K562 (cell line): Measurements from ENCODE around the gene ABHD5. TPM values are rescaled to one million over a fixed set of nuclear protein-coding genes. Genes with fewer than 3 reads are reported as not detected.

Experiments
- ADNP ChIP-seq: fragments of 200-800 bp; sonication (Bioruptor generic); IDR thresholded peaks from 2 replicates; pipeline ENCODE4 v1.6.1; 2016; ENCODE audit warnings: missing genetic modification characterization, missing compliant biosample characterization
- BCL6 ChIP-seq: fragments of 250-450 bp; sonication (Bioruptor Pico); IDR thresholded peaks from 2 replicates; pipeline ENCODE4 v1.4.0; 2020
- C11orf30 ChIP-seq: fragments of 450-650 bp; IDR thresholded peaks from 2 replicates; pipeline ENCODE4 v1.6.1; 2016; ENCODE audit warnings: low read depth, mild to moderate bottlenecking
- CAMTA2 ChIP-seq: fragments of 250-450 bp; sonication (Bioruptor Pico); conservative IDR thresholded peaks from 2 replicates; pipeline ENCODE4 v1.5.1; 2022
- CSDE1 ChIP-seq, 2 experiments: fragments of 450-650 bp; IDR thresholded peaks; 2 replicates each; pipeline ENCODE4 v1.6.1; 2016; ENCODE audit warnings: mild to moderate bottlenecking in 1 of 2
- ELK1 ChIP-seq: sonication (generic); formaldehyde crosslinking; IDR thresholded peaks from 2 replicates; pipeline ENCODE4 v1.8.1; 2022; ENCODE audit warnings: missing genetic modification reagents
- ETV6 ChIP-seq, 3 experiments: fragments of 150-350 bp in 1 of 3; sonication (generic) in 1 of 3; formaldehyde crosslinking in 1 of 3; IDR thresholded peaks; 2 replicates each; pipeline versions ENCODE4 v1.6.1 to v1.8.0; 2014 to 2022; ENCODE audit warnings: borderline replicate concordance in 2 of 3, low read depth in 2 of 3, antibody characterized with exemption in 1 of 3, low read length in 1 of 3, mild to moderate bottlenecking in 1 of 3, missing genetic modification reagents in 1 of 3
- FIP1L1 ChIP-seq: fragments of 200-400 bp; formaldehyde crosslinking; IDR thresholded peaks from 2 replicates; pipeline ENCODE4 v1.6.1; 2018; ENCODE audit warnings: mild to moderate bottlenecking, low read depth, low read length; ENCODE audit not compliant: poor library complexity, severe bottlenecking
- FUS ChIP-seq: fragments of 200-400 bp; formaldehyde crosslinking; optimal IDR thresholded peaks from 2 replicates; pipeline ENCODE3; 2017; ENCODE audit warnings: low read depth, low read length
- GATAD2B ChIP-seq: fragments of 450-650 bp; IDR thresholded peaks from 2 replicates; pipeline ENCODE4 v1.6.1; 2017; ENCODE audit warnings: mild to moderate bottlenecking, borderline replicate concordance
- KAT2B ChIP-seq: IDR thresholded peaks from one replicate; pipeline ENCODE4 v1.6.1; 2012; ENCODE audit warnings: low read depth, mild to moderate bottlenecking, control low read depth, inconsistent platforms, low read length, moderate library complexity
- MCM7 ChIP-seq, 2 experiments: fragments of 450-650 bp; IDR thresholded peaks; 2 replicates each; pipeline ENCODE4 v1.6.1; 2016 to 2018
- MEF2A ChIP-seq: IDR thresholded peaks from 2 replicates; pipeline ENCODE4 v1.6.1; 2011; ENCODE audit warnings: low read depth, mild to moderate bottlenecking, low read length, moderate library complexity; ENCODE audit not compliant: control insufficient read depth
- MTA3 ChIP-seq: fragments of 450-650 bp; formaldehyde crosslinking; IDR thresholded peaks from 2 replicates; pipeline ENCODE4 v1.6.1; 2017; ENCODE audit warnings: mild to moderate bottlenecking, borderline replicate concordance
- MTF1 ChIP-seq: fragments of 250-450 bp; sonication (Bioruptor Pico); IDR thresholded peaks from 2 replicates; pipeline ENCODE4 v1.9.0; 2021; ENCODE audit warnings: moderate library complexity, mild to moderate bottlenecking, inconsistent platforms, borderline replicate concordance
- NFE2L1 ChIP-seq: fragments of 450-650 bp; IDR thresholded peaks from 2 replicates; pipeline ENCODE4 v1.6.1; 2016; ENCODE audit warnings: missing genetic modification characterization, low read depth, mild to moderate bottlenecking, missing compliant biosample characterization, moderate library complexity, borderline replicate concordance
- NRF1 ChIP-seq, 2 experiments: fragments of 450-650 bp; IDR thresholded peaks in 1 of 2; conservative IDR thresholded peaks in 1 of 2; 2 replicates each; pipeline ENCODE4 v1.6.1; 2014; ENCODE audit warnings: mild to moderate bottlenecking in 2 of 2
- POLR2G ChIP-seq: fragments of 200-400 bp; formaldehyde crosslinking; IDR thresholded peaks from 2 replicates; pipeline ENCODE4 v1.6.1; 2017; ENCODE audit warnings: low read depth, mild to moderate bottlenecking, antibody characterized with exemption, low read length, moderate library complexity
- PREB ChIP-seq: sonication (generic); formaldehyde crosslinking; IDR thresholded peaks from 2 replicates; pipeline ENCODE4 v1.8.1; 2023; ENCODE audit warnings: mild to moderate bottlenecking, missing genetic modification reagents
- SP1 ChIP-seq: sonication (generic); formaldehyde crosslinking; IDR thresholded peaks from 2 replicates; pipeline ENCODE4 v1.8.1; 2022; ENCODE audit warnings: mild to moderate bottlenecking, missing genetic modification reagents
- ZBTB33 ChIP-seq: sonication (generic); formaldehyde crosslinking; IDR thresholded peaks from 2 replicates; pipeline ENCODE4 v1.8.1; 2023; ENCODE audit warnings: mild to moderate bottlenecking, missing genetic modification reagents
- ZKSCAN1 ChIP-seq: fragments of 150-350 bp; IDR thresholded peaks from 2 replicates; pipeline ENCODE4 v1.6.1; 2016; ENCODE audit warnings: low read depth, low read length
- ZNF140 ChIP-seq: fragments of 250-450 bp; sonication (Bioruptor Pico); IDR thresholded peaks from 2 replicates; pipeline ENCODE4 v1.8.0; 2021; ENCODE audit warnings: moderate library complexity, mild to moderate bottlenecking, inconsistent platforms
- ZNF444 ChIP-seq: fragments of 250-450 bp; sonication (Bioruptor Pico); IDR thresholded peaks from 2 replicates; pipeline ENCODE4 v1.4.0; 2020; ENCODE audit warnings: mild to moderate bottlenecking, moderate library complexity
- ZNF445 ChIP-seq: fragments of 250-450 bp; sonication (Bioruptor Pico); IDR thresholded peaks from 2 replicates; pipeline ENCODE4 v1.4.0; 2020; ENCODE audit warnings: low read depth, mild to moderate bottlenecking, moderate library complexity
- ZNF668 ChIP-seq: fragments of 250-450 bp; sonication (Bioruptor Pico); IDR thresholded peaks from 2 replicates; pipeline ENCODE4 v1.8.0; 2022; ENCODE audit warnings: mild to moderate bottlenecking, inconsistent platforms
- polyA plus RNA-seq, 8 experiments: library from polyadenylated mRNA; depleted of rRNA in 4 of 8; stranded (reverse) in 5 of 8; unstranded in 3 of 8; fragments of >200 nt; fragmentation: Nextera tagmentation in 2 of 8; fragmentation: Illumina TruSeq in 1 of 8; extraction: Ambion mirVana in 2 of 8; extraction: Trizol in 1 of 8; gene quantifications; 2 replicates each; pipeline versions ENCODE4 v1.2.1 to v1.2.3, GENCODE V29; 2011 to 2014; ENCODE audit warnings: inconsistent platforms in 1 of 8, missing spikeins in 1 of 8
- total RNA-seq, 7 experiments: library from RNA; depleted of rRNA in 6 of 7; stranded (reverse); fragments of >200 nt in 6 of 7; fragmentation: Illumina TruSeq in 2 of 7; extraction: Trizol in 2 of 7; gene quantifications; 2 replicates each; pipeline versions ENCODE4 v1.2.1 to v1.2.3, GENCODE V29; 2011 to 2021; ENCODE audit warnings: low replicate concordance in 1 of 7

The ABHD5 gene
- total and polyA plus RNA-seq, 9 of the 15 experiments (the other 6 are each of a cell fraction or from before 2014, with no cell fraction given): 27.8 to 61.7 (median 39.9) TPM

GRCh38 chr3:43688245-43688650 lies 2.5 kb upstream of the ABHD5 start (continued):
- no peak for TF ChIP-seq CAMTA2
- peak; percentile 63; the same call in 1 of the 2 replicates for TF ChIP-seq ZNF444 (CRISPR knock-in tag)
- TF ChIP-seq ADNP (tag): no peak
- no peak for TF ChIP-seq C11orf30
- no peak for TF ChIP-seq ZNF445 (CRISPR knock-in tag)
- no peak for TF ChIP-seq MEF2A
- no peak for TF ChIP-seq ZNF140 (CRISPR knock-in tag)
- TF ChIP-seq POLR2G: no peak
- TF ChIP-seq KAT2B: no peak
- no peak for TF ChIP-seq FUS
- TF ChIP-seq MTF1: peak; percentile 92
- no peak for TF ChIP-seq FIP1L1
- TF ChIP-seq MCM7 (IDR thresholded peaks at IDR 0.05): no peak
- TF ChIP-seq ZNF668 (CRISPR knock-in tag): peak; percentile 86; the same call in 1 of the 2 replicates
- TF ChIP-seq GATAD2B: no peak
- no peak for TF ChIP-seq ETV6 (IDR thresholded peaks at IDR 0.05; ENCODE audit: borderline replicate concordance in 1 of 2, low read depth in 2 of 2, low read length in 1 of 2)
- TF ChIP-seq ETV6 (CRISPR knock-in tag; IDR thresholded peaks at IDR 0.05; ENCODE audit: borderline replicate concordance): no peak
- peak; percentile 86 for TF ChIP-seq BCL6
- TF ChIP-seq ZBTB33 (CRISPR knock-in tag): no peak
- no peak for TF ChIP-seq SP1 (CRISPR knock-in tag)
- no peak; the same call in 1 of the 2 replicates for TF ChIP-seq NFE2L1 (tag)
- no peak for TF ChIP-seq MTA3
- TF ChIP-seq CSDE1 (IDR thresholded peaks at IDR 0.05): no peak
- TF ChIP-seq ZKSCAN1: no peak
- no peak for TF ChIP-seq ELK1
- no peak for TF ChIP-seq NRF1 (conservative IDR thresholded peaks at IDR 0.05 in 1 of 2, IDR thresholded peaks at IDR 0.05 in 1 of 2)
- TF ChIP-seq PREB (CRISPR knock-in tag): no peak
